AG09319 (cell line): ENCODE data around the gene CEP43.

Experiments
- DNase-seq: peaks from one replicate; pipeline ENCODE4 v3.0.0-alpha.2; 2010; ENCODE audit warnings: low read depth; ENCODE audit errors: extremely low read depth
- TF ChIP-seq, protein P1 (sequence below): IDR thresholded peaks from 2 replicates; pipeline ENCODE4 v1.5.1; 2011; ENCODE audit warnings: low read depth, mild to moderate bottlenecking, inconsistent platforms, low read length, moderate library complexity

CEP43 gene

DNA sequence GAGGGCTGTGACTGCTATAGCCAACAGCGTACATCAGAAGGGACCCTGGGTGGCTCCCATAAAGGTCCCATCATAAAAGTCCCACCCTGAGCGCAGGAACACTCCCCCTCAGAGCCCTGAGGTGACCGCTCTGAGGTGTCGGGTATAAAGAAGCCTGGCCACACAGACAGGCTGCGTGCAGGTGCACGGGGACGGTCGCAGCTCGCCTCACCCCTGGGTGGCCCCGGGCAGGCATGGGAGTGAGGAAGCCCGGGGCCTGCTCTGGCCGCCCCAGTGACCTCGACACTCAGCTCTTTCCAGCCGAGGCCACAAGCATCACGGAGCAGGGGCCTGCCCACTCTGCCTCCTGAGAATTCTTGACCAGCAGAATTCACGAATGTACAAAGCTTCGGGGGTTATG lies 28.4 kb upstream of the CEP43 start:
- TF ChIP-seq, protein P1, sequence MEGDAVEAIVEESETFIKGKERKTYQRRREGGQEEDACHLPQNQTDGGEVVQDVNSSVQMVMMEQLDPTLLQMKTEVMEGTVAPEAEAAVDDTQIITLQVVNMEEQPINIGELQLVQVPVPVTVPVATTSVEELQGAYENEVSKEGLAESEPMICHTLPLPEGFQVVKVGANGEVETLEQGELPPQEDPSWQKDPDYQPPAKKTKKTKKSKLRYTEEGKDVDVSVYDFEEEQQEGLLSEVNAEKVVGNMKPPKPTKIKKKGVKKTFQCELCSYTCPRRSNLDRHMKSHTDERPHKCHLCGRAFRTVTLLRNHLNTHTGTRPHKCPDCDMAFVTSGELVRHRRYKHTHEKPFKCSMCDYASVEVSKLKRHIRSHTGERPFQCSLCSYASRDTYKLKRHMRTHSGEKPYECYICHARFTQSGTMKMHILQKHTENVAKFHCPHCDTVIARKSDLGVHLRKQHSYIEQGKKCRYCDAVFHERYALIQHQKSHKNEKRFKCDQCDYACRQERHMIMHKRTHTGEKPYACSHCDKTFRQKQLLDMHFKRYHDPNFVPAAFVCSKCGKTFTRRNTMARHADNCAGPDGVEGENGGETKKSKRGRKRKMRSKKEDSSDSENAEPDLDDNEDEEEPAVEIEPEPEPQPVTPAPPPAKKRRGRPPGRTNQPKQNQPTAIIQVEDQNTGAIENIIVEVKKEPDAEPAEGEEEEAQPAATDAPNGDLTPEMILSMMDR = no peak
- DNase-seq = no peak

DNA sequence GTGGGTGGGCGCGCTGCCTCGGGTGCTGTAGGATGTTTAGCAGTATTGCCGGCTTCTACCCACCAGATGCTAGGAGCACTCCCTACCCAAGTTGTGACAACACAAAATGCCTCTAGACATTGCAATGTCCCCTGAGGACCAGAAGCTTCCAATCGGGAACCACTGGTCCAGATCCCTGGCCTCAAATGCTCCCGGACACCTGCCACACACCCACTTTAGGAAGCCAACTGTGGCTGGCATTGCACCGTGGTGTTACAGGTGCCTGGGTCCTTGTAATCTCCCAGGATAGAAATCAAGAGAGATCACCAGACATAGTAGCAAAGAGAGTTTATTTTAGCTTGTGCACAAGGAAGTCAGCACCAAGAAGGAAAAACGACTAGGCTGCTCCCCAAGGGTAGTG lies 27.9 kb upstream of the CEP43 start:
- DNase-seq = no peak

DNA sequence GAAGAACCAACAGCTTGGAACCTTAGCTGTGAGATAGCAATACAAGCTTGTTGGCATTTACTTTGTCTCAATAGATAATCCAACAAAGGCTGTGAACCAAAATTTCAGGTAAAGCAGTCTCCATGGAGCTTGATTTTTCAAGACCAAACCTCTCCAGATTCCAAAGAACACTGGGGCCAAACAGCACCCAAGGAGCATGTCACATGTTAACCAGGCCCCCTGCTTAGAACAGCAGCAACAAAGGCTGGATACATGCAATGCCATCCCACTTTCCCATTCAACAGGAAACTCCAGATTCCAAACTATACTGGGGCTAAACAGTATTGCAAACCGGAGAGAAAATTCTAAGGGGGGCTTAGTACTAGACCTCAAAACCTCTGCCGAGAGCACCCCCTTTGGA lies 27.1 kb upstream of the CEP43 start:
- TF ChIP-seq, protein P1 = no peak
- DNase-seq = no peak

More for the DNA sequence above, 27.9 kb upstream of the CEP43 start:
- TF ChIP-seq, protein P1 = no peak

DNA sequence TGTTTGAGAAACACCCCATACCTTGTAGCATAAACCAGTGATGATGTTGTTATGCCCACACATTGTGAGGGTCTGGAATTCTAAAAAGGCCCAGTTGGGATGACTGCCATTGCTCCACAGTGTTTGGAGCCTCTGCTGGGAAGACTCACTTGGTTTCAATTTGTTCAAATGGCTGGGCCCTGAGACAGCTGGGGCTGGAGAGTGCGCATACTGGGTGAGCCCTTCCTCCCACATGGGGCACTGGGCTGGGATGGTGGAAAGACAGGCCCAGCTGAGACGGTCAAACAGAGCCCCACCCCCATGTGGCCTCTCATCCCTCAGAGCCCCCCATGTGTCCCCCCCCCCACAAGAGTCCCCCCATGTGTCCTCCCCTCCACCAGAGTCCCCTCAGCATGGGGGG lies 22.6 kb upstream of the CEP43 start:
- TF ChIP-seq, protein P1 = no peak
- no peak for DNase-seq

DNA sequence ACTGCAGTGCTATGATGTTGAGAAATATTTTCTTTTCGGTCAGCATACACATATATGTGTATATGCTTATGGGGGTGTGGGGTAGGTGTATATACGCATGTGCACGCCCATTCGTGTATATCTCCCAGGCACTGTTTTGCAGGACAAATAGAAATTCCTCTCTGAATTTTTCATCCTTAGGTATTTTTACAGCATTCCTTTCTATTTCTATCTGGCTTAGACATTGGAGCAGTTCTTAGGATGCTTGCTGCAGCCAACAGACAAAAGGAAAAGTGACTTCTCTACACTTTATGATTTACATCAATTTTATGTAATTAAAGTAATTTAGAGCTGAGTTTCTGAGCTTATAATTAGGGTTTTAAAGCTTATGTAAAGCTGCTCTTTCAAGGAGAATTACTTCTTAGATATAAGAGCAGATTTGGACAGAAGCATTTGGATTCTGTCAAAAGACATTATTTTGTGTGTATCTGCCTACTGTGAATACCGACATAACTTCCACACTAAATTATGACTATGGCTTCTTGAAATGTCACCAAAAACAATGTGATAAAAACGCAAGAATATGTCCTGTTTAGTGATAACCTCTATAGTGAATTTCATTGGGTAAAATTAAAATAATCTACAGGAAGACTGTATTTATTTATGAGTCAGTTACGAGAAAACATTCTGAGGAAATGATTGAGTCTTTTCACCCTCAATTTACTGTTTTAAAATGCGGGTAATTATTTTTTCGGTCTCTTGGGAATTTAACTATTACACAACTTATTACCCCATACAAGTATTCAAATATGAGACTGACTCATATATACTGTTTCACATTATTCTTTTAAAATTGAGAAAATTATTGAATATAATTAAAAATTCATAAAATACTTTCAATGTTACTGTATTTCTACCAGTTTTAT lies 21.3 kb upstream of the CEP43 start:
- TF ChIP-seq, protein P1 = no peak

GRCh38 chr6:166980738-166981137 lies 18.5 kb upstream of the CEP43 start:
- TF ChIP-seq, protein P1 = no peak
- DNase-seq = no peak

More for the DNA sequence above, 21.3 kb upstream of the CEP43 start:
- DNase-seq = no peak

GRCh38 chr6:166987448-166987847 lies 11.7 kb upstream of the CEP43 start:
- DNase-seq = no peak
- TF ChIP-seq, protein P1 = no peak
